Keratinocyte (primary cell): ENCODE data around the gene MROH7.

Experiments
- EZH2 ChIP-seq: IDR thresholded peaks from one replicate; pipeline ENCODE4 v1.6.1; 2012; ENCODE audit warnings: inconsistent platforms, mild to moderate bottlenecking, low read length, moderate library complexity
- TF ChIP-seq, protein P1 (sequence below), 3 experiments: IDR thresholded peaks in 1 of 3; conservative IDR thresholded peaks in 1 of 3; optimal IDR thresholded peaks in 1 of 3; 2 replicates in 2 of 3; 3 replicates in 1 of 3; pipeline versions ENCODE3 to v1.5.1; 2011; ENCODE audit warnings: low read length in 3 of 3, mild to moderate bottlenecking in 3 of 3, moderate library complexity in 2 of 3, control low read depth in 1 of 3, inconsistent platforms in 1 of 3; ENCODE audit not compliant: insufficient read depth in 2 of 3; ENCODE audit errors: extremely low read depth in 1 of 3

DNA sequence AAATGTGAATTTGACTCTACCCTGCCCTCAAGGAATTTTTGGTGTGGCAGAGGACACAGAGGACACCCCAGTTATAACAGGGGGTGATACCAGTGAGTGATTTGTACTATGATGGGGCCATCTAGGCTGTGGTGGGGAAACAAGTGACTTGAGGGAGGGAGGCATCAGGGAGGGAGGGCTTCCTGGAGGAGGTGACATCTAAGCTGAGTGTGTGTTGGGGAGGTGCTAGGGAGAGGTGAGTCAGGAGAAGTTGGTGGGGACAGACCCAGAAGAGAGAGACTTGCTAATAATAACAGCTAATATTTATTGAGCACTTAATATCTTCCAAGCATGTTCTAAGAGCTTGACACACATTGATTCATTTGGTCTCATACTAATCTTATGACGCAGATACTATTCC lies 54.2 kb downstream of the MROH7 start:
- TF ChIP-seq, protein P1, sequence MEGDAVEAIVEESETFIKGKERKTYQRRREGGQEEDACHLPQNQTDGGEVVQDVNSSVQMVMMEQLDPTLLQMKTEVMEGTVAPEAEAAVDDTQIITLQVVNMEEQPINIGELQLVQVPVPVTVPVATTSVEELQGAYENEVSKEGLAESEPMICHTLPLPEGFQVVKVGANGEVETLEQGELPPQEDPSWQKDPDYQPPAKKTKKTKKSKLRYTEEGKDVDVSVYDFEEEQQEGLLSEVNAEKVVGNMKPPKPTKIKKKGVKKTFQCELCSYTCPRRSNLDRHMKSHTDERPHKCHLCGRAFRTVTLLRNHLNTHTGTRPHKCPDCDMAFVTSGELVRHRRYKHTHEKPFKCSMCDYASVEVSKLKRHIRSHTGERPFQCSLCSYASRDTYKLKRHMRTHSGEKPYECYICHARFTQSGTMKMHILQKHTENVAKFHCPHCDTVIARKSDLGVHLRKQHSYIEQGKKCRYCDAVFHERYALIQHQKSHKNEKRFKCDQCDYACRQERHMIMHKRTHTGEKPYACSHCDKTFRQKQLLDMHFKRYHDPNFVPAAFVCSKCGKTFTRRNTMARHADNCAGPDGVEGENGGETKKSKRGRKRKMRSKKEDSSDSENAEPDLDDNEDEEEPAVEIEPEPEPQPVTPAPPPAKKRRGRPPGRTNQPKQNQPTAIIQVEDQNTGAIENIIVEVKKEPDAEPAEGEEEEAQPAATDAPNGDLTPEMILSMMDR (optimal IDR thresholded peaks at IDR 0.05 in 1 of 3, IDR thresholded peaks at IDR 0.05 in 1 of 3, conservative IDR thresholded peaks at IDR 0.05 in 1 of 3; ENCODE audit: extremely low read depth in 1 of 3, insufficient read depth in 2 of 3, low read length in 3 of 3) = no peak
- no peak for TF ChIP-seq EZH2
